OCI-LY7 (cell line): Measurements from ENCODE around the gene ECEL1. TPM values are rescaled to one million over a fixed set of nuclear protein-coding genes. Genes with fewer than 3 reads are reported as not detected.

Source experiments
- BruUV-seq: library from RNA; stranded (reverse); fragments of 400-500 nt; replicated peaks from 2 replicates; lab custom pipeline; 2021; lab: Mats Ljungman, UMichigan
- CTCF ChIA-PET: fragments of 300-600 bp; sonication (Branson Sonifier 250); formaldehyde crosslinking; loops from one replicate; lab custom pipeline; 2022; ENCODE audit warnings: antibody characterized with exemption; ENCODE audit not compliant: unreplicated experiment; lab: Charles Lee
- POLR2A ChIA-PET: fragments of 300-600 bp; sonication (Branson Sonifier 250); formaldehyde crosslinking; loops from one replicate; lab custom pipeline; 2022; ENCODE audit warnings: antibody characterized with exemption; lab: Charles Lee
- DNase-seq: peaks from one replicate; pipeline ENCODE4 v3.0.0-alpha.2; 2015; ENCODE audit warnings: low spot score
- H2AFZ ChIP-seq: fragments of 200-600 bp; sonication (generic), shearing (Covaris generic); 2 replicates; pipeline ENCODE4 v1.6.1; 2014; ENCODE audit warnings: mild to moderate bottlenecking, antibody characterized with exemption, low read length, moderate library complexity
- H3K27ac ChIP-seq: fragments of 200-600 bp; sonication (generic); 2 replicates; pipeline ENCODE4 v1.5.1; 2014; ENCODE audit warnings: mixed run types, low read depth, mild to moderate bottlenecking, moderate library complexity, low read length, inconsistent platforms; ENCODE audit not compliant: poor library complexity, severe bottlenecking
- H3K36me3 ChIP-seq: fragments of 200-600 bp; sonication (generic); 2 replicates; pipeline ENCODE4 v1.6.1; 2014; ENCODE audit warnings: mild to moderate bottlenecking, antibody characterized with exemption, low read length, moderate library complexity, mixed read lengths; ENCODE audit not compliant: insufficient read depth
- H3K4me1 ChIP-seq: fragments of 200-600 bp; sonication (generic); 2 replicates; pipeline ENCODE4 v1.5.1; 2014; ENCODE audit warnings: mild to moderate bottlenecking, low read length; ENCODE audit not compliant: insufficient read depth, poor library complexity, severe bottlenecking
- H3K4me2 ChIP-seq: fragments of 200-600 bp; sonication (generic); 2 replicates; pipeline ENCODE4 v1.6.1; 2014; ENCODE audit warnings: mild to moderate bottlenecking, low read length
- H3K4me3 ChIP-seq: fragments of 200-600 bp; sonication (generic); 2 replicates; pipeline ENCODE4 v1.5.1; 2014; ENCODE audit warnings: mild to moderate bottlenecking, low read depth, low read length; ENCODE audit not compliant: poor library complexity, severe bottlenecking
- H3K79me2 ChIP-seq: fragments of 200-600 bp; sonication (generic); 2 replicates; pipeline ENCODE4 v1.6.1; 2016; ENCODE audit warnings: low read depth, mild to moderate bottlenecking, low read length, moderate library complexity, mixed read lengths; ENCODE audit not compliant: insufficient read depth
- H3K9me2 ChIP-seq: fragments of 200-600 bp; sonication (generic); 2 replicates; pipeline ENCODE4 v1.6.1; 2016; ENCODE audit warnings: mild to moderate bottlenecking, low read length, mixed read lengths; ENCODE audit not compliant: insufficient read depth
- H3K9me3 ChIP-seq: fragments of 200-600 bp; sonication (generic); 2 replicates; pipeline ENCODE4 v1.6.1; 2014; ENCODE audit warnings: mild to moderate bottlenecking, mixed run types, low read length, mixed read lengths
- H4K20me1 ChIP-seq: fragments of 200-600 bp; sonication (generic); 2 replicates; pipeline ENCODE4 v1.6.1; 2014; ENCODE audit warnings: mild to moderate bottlenecking, antibody characterized with exemption, low read length, moderate library complexity, mixed read lengths; ENCODE audit not compliant: insufficient read depth
- CTCF ChIP-seq: fragments of 200-600 bp; sonication (generic); conservative IDR thresholded peaks from 2 replicates; pipeline ENCODE4 v1.5.1; 2014; ENCODE audit warnings: mild to moderate bottlenecking, antibody characterized with exemption, low read length, moderate library complexity, mixed read lengths
- EZH2phosphoT487 ChIP-seq: fragments of 200-600 bp; sonication (generic); IDR thresholded peaks from 2 replicates; pipeline ENCODE4 v1.6.1; 2018; ENCODE audit warnings: low read depth, borderline replicate concordance, mild to moderate bottlenecking, mixed run types, antibody characterized with exemption, low read length, moderate library complexity, mixed read lengths
- intact Hi-C: fragments of 100-400 bp; cut with micrococcal nuclease; formaldehyde crosslinking; loops from one replicate; pipeline ENCODE4 v1.10.0; 2022; ENCODE audit not compliant: unreplicated experiment
- total RNA-seq, 2 experiments: library from RNA; depleted of rRNA in 1 of 2; stranded (reverse); fragments of >200 nt in 1 of 2; shearing (Covaris generic) in 1 of 2; gene quantifications; 2 replicates each; pipeline ENCODE4 v1.2.3, GENCODE V29; 2014 to 2022

ECEL1 gene
- total RNA-seq, 2 experiments from 2014 or later, result not detected

GRCh38 chr2:232522623-232523401 lies 35.2 kb upstream of the ECEL1 start:
- POLR2A ChIA-PET, result no interaction called here
- no peak for TF ChIP-seq CTCF
- no peak for TF ChIP-seq EZH2phosphoT487
- H3K4me1 ChIP-seq, result no peaks in the 10 kb centered on the region
- no peaks in the 10 kb centered on the region for H3K79me2 ChIP-seq
- no peaks in the 10 kb centered on the region for H3K9me2 ChIP-seq
- CTCF ChIA-PET, result interaction anchor here (0.6 kb wide), 2 partner anchors 82 to 440 kb away, joined by 3 read pairs; no protein-coding TSS in a partner anchor
- H3K36me3 ChIP-seq, result no peaks in the 10 kb centered on the region
- no peaks in the 10 kb centered on the region for H4K20me1 ChIP-seq
- no peak for DNase-seq
- no peak overlapping the region for H3K27ac ChIP-seq
- intact Hi-C loops, result loop anchor here (1.0 to 10.0 kb wide), 3 partner anchors 79 to 196 kb away; no protein-coding TSS in a partner anchor
- H3K9me3 ChIP-seq, result no peaks in the 10 kb centered on the region
- BruUV-seq, result no TSS peak
- no peak overlapping the region for H3K4me2 ChIP-seq
- no peak overlapping the region for H3K4me3 ChIP-seq
- no peak overlapping the region for H2AFZ ChIP-seq

GRCh38 chr2:232521959-232522622 lies 34.5 kb upstream of the ECEL1 start:
- CTCF ChIA-PET, result interaction anchor here (0.6 kb wide), 1 partner anchor 440 kb away, joined by 3 read pairs; no protein-coding TSS in a partner anchor
- Histone ChIP-seq H4K20me1 (no peaks in the 10 kb centered on the region), H3K36me3 (no peaks in the 10 kb centered on the region), H3K79me2 (no peaks in the 10 kb centered on the region), H3K9me2 (no peaks in the 10 kb centered on the region), H3K9me3 (no peaks in the 10 kb centered on the region), H3K4me3 (no peak overlapping the region), H3K4me2 (no peak overlapping the region), H3K27ac (no peak overlapping the region), H3K4me1 (no peaks in the 10 kb centered on the region), H2AFZ (no peak overlapping the region)
- intact Hi-C loops, result loop anchor here (1.0 to 10.0 kb wide), 3 partner anchors 78 to 195 kb away; no protein-coding TSS in a partner anchor
- peak; percentile 50 for DNase-seq
- POLR2A ChIA-PET, result interaction anchor here (0.6 kb wide), 1 partner anchor 1205 kb away, joined by 4 read pairs; no protein-coding TSS in a partner anchor
- BruUV-seq, result no TSS peak
- TF ChIP-seq EZH2phosphoT487 (no peak), CTCF (peak; percentile 80)
